AG09319 (cell line): ENCODE measurements around the gene VAV1.

Experiments used
- DNase-seq: peaks from one replicate; pipeline ENCODE4 v3.0.0-alpha.2; 2010; ENCODE audit warnings: low read depth; ENCODE audit errors: extremely low read depth
- TF ChIP-seq, protein P1 (sequence below): IDR thresholded peaks from 2 replicates; pipeline ENCODE4 v1.5.1; 2011; ENCODE audit warnings: low read depth, mild to moderate bottlenecking, inconsistent platforms, low read length, moderate library complexity

VAV1 gene, protein sequence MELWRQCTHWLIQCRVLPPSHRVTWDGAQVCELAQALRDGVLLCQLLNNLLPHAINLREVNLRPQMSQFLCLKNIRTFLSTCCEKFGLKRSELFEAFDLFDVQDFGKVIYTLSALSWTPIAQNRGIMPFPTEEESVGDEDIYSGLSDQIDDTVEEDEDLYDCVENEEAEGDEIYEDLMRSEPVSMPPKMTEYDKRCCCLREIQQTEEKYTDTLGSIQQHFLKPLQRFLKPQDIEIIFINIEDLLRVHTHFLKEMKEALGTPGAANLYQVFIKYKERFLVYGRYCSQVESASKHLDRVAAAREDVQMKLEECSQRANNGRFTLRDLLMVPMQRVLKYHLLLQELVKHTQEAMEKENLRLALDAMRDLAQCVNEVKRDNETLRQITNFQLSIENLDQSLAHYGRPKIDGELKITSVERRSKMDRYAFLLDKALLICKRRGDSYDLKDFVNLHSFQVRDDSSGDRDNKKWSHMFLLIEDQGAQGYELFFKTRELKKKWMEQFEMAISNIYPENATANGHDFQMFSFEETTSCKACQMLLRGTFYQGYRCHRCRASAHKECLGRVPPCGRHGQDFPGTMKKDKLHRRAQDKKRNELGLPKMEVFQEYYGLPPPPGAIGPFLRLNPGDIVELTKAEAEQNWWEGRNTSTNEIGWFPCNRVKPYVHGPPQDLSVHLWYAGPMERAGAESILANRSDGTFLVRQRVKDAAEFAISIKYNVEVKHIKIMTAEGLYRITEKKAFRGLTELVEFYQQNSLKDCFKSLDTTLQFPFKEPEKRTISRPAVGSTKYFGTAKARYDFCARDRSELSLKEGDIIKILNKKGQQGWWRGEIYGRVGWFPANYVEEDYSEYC

DNA sequence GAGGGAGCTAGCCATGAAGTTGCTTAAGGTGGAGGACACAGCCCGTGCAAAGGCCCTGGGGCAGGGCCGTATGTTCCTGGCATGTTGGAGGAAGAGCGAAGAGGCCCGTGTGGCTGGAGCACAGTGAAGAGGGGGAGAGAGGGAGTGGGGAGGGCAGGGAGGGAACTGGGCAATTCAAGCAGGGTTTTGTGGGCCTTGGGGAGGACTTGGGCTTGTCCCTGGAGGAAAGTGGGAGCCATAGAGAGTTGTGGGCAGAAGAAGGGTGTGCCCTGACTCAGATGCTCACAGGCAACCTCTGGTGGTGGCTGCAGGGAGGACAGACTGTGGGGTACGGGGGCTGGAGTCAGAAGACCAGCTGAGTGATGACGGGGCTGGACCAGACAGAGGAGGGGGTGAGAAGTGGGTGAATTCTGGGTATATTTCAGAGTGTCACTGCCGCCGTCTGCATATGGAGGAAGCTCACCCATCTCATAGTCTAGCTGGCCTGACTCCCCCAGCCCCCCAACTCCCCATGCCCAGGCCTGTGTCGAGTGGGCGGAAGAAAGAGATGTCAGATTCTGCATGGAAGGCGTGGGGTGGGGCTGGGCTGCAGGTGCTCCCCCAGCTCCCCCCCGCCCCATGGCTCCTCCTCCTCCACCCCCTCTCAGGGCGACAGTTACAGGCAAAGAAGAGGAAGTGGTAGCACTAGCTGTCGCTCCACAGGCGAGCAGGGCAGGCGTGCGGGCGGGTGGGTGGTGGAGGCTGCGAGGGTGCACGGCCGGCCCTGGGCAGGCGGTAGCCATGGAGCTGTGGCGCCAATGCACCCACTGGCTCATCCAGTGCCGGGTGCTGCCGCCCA lies at the start of gene VAV1:
Gene VAV1, plus strand, starts transcription at position 681 of the 838 bp plus-strand sequence. Its CDS starts 100 bp downstream, at position 781.
- no peak for DNase-seq
- TF ChIP-seq, protein P1, sequence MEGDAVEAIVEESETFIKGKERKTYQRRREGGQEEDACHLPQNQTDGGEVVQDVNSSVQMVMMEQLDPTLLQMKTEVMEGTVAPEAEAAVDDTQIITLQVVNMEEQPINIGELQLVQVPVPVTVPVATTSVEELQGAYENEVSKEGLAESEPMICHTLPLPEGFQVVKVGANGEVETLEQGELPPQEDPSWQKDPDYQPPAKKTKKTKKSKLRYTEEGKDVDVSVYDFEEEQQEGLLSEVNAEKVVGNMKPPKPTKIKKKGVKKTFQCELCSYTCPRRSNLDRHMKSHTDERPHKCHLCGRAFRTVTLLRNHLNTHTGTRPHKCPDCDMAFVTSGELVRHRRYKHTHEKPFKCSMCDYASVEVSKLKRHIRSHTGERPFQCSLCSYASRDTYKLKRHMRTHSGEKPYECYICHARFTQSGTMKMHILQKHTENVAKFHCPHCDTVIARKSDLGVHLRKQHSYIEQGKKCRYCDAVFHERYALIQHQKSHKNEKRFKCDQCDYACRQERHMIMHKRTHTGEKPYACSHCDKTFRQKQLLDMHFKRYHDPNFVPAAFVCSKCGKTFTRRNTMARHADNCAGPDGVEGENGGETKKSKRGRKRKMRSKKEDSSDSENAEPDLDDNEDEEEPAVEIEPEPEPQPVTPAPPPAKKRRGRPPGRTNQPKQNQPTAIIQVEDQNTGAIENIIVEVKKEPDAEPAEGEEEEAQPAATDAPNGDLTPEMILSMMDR, result no peak; the same call in 1 of the 2 replicates

GRCh38 chr19:6723108-6723618 lies 49.3 kb upstream of the VAV1 start:
- no peak for DNase-seq
- TF ChIP-seq, protein P1, result no peak

- DNase-seq, result no peak
These were observed 48.8 kb upstream of the VAV1 start for GRCh38 chr19:6723738-6724137.

GRCh38 chr19:6724631-6725492 lies 47.6 kb upstream of the VAV1 start:
- DNase-seq, result no peak
- TF ChIP-seq, protein P1, result no peak

More at GRCh38 chr19:6723738-6724137, 48.8 kb upstream of the VAV1 start:
- TF ChIP-seq, protein P1, result no peak

- no peak for DNase-seq
- TF ChIP-seq, protein P1, result no peak
These were observed 46.8 kb upstream of the VAV1 start for GRCh38 chr19:6725513-6726231.

- TF ChIP-seq, protein P1, result no peak
- no peak for DNase-seq
These were observed 44.2 kb upstream of the VAV1 start for GRCh38 chr19:6728346-6728745.
